Neural cell (in vitro differentiated cells): ENCODE results near the gene MXI1. TPM values are rescaled to one million over a fixed set of nuclear protein-coding genes. Genes with fewer than 3 reads are reported as not detected.

Experiments
- H2AFZ ChIP-seq: fragments of 200-600, 300-800 bp; sonication (generic), shearing (Covaris generic); 2 replicates; pipeline ENCODE4 v1.6.0; 2014; ENCODE audit warnings: low read depth, mild to moderate bottlenecking, antibody characterized with exemption, low read length, moderate library complexity
- H3F3A ChIP-seq: fragments of 200-600 bp; shearing (Covaris generic); 2 replicates; pipeline ENCODE4 v1.6.1; 2016; ENCODE audit warnings: mild to moderate bottlenecking, moderate library complexity, mixed read lengths, antibody characterized with exemption, low read length; ENCODE audit not compliant: insufficient read depth, poor library complexity, severe bottlenecking
- H3K27ac ChIP-seq: fragments of 200-600, 300-800 bp; sonication (generic), shearing (Covaris generic); 2 replicates; pipeline ENCODE4 v1.5.1; 2014; ENCODE audit warnings: mild to moderate bottlenecking, low read length, moderate library complexity
- H3K27me3 ChIP-seq: fragments of 300-800, 200-600 bp; sonication (generic), shearing (Covaris generic); 2 replicates; pipeline ENCODE4 v1.6.0; 2014; ENCODE audit warnings: mild to moderate bottlenecking, low read depth, low read length, moderate library complexity; ENCODE audit not compliant: insufficient read depth
- H3K36me3 ChIP-seq: fragments of 300-800, 200-600 bp; sonication (generic), shearing (Covaris generic); 2 replicates; pipeline ENCODE4 v1.5.1; 2014; ENCODE audit warnings: mild to moderate bottlenecking, antibody characterized with exemption, low read length, moderate library complexity; ENCODE audit not compliant: insufficient read depth
- H3K4me2 ChIP-seq: fragments of 300-800, 200-600 bp; sonication (generic), shearing (Covaris generic); 2 replicates; pipeline ENCODE4 v1.6.0; 2014; ENCODE audit warnings: mild to moderate bottlenecking, low read length
- H3K4me3 ChIP-seq: fragments of 300-800, 200-600 bp; sonication (generic), shearing (Covaris generic); 2 replicates; pipeline ENCODE4 v1.5.1; 2014; ENCODE audit warnings: mild to moderate bottlenecking, low read length, moderate library complexity
- H3K79me2 ChIP-seq: fragments of 200-600 bp; shearing (Covaris generic); replicated peaks from 2 replicates; pipeline ENCODE4 v1.6.0; 2014; ENCODE audit warnings: mild to moderate bottlenecking, low read length, moderate library complexity; ENCODE audit not compliant: insufficient read depth
- H3K9ac ChIP-seq: fragments of 300-800, 200-600 bp; sonication (generic), shearing (Covaris generic); 2 replicates; pipeline ENCODE4 v1.6.1; 2016; ENCODE audit warnings: mild to moderate bottlenecking, low read length, mixed read lengths
- H3K9me2 ChIP-seq: fragments of 200-600 bp; shearing (Covaris generic); 2 replicates; pipeline ENCODE4 v1.6.1; 2016; ENCODE audit warnings: mild to moderate bottlenecking, low read length, mixed read lengths; ENCODE audit not compliant: insufficient read depth
- H3K9me3 ChIP-seq: fragments of 200-600, 300-800 bp; sonication (generic), shearing (Covaris generic); 2 replicates; pipeline ENCODE4 v1.6.1; 2016; ENCODE audit warnings: mild to moderate bottlenecking, mixed run types, low read length, moderate library complexity, mixed read lengths
- H4K20me1 ChIP-seq: fragments of 200-600 bp; shearing (Covaris generic); 2 replicates; pipeline ENCODE4 v1.6.1; 2016; ENCODE audit warnings: mild to moderate bottlenecking, mixed run types; ENCODE audit not compliant: insufficient read depth
- CTCF ChIP-seq: fragments of 450-650 bp; IDR thresholded peaks from 2 replicates; pipeline ENCODE4 v1.5.1; 2014; ENCODE audit warnings: antibody characterized with exemption, mild to moderate bottlenecking, moderate library complexity; ENCODE audit not compliant: poor library complexity, severe bottlenecking
- EP300 ChIP-seq: fragments of 450-650 bp; conservative IDR thresholded peaks from 2 replicates; pipeline ENCODE4 v1.6.1; 2014; ENCODE audit warnings: antibody characterized with exemption, mild to moderate bottlenecking, moderate library complexity; ENCODE audit not compliant: poor library complexity, severe bottlenecking
- EZH2 ChIP-seq: fragments of 200-600, 300-800 bp; shearing (Covaris generic), sonication (generic); IDR thresholded peaks from 2 replicates; pipeline ENCODE4 v1.6.1; 2014; ENCODE audit warnings: antibody characterized with exemption, low read length, borderline replicate concordance, mild to moderate bottlenecking; ENCODE audit not compliant: insufficient read depth, poor library complexity, severe bottlenecking
- MXI1 ChIP-seq: fragments of 450-650 bp; conservative IDR thresholded peaks from 2 replicates; pipeline ENCODE4 v1.6.1; 2014; ENCODE audit warnings: antibody characterized with exemption, mild to moderate bottlenecking; ENCODE audit not compliant: poor library complexity, severe bottlenecking
- POLR2AphosphoS5 ChIP-seq: IDR thresholded peaks from 2 replicates; pipeline ENCODE4 v1.6.1; 2012
- RAD21 ChIP-seq: fragments of 450-650 bp; conservative IDR thresholded peaks from 2 replicates; pipeline ENCODE4 v1.6.1; 2014; ENCODE audit warnings: antibody characterized with exemption, mild to moderate bottlenecking, moderate library complexity
- REST ChIP-seq: IDR thresholded peaks from 2 replicates; pipeline ENCODE4 v1.6.1; 2012; ENCODE audit warnings: borderline replicate concordance
- SMC3 ChIP-seq: fragments of 450-650 bp; conservative IDR thresholded peaks from 2 replicates; pipeline ENCODE4 v1.6.1; 2014; ENCODE audit warnings: antibody characterized with exemption, mild to moderate bottlenecking, moderate library complexity; ENCODE audit not compliant: poor library complexity
- TAF1 ChIP-seq: IDR thresholded peaks from 2 replicates; pipeline ENCODE4 v1.6.1; 2012; ENCODE audit warnings: low read depth
- polyA plus RNA-seq: library from polyadenylated mRNA; depleted of rRNA; stranded (reverse); fragments of >200 nt; gene quantifications from 2 replicates; pipeline ENCODE4 v1.2.3, GENCODE V29; 2014

The MXI1 gene
- polyA plus RNA-seq, 1 donor from 2014 or later, result 69.5 TPM

DNA sequence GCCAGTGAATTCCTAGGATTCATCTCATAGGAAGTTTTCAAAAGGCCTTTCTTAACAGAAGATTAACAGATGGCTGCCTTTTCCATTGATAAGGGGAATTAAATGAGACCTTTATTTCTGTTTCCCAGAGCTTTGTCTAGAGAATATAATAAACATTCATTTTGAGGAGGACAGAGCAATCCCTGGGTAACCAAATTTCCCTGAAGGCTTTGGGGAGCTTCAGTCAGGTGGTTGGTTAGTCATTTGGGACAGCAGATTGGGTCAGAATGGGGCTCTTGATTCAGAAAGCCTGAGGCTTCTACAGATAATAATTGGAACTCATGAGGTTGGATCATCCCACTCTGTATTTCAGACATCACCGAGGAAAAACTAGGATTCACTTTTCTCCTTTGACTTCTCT, 21.8 kb downstream of the MXI1 start:
- Histone ChIP-seq H3K79me2 (peaks cover 4% of the 10 kb centered on the region), H3K4me3 (no peak overlapping the region), H3K9me2 (no peaks in the 10 kb centered on the region), H3K27me3 (no peaks in the 10 kb centered on the region), H3K9ac (no peak overlapping the region), H3K4me2 (no peak overlapping the region), H3K9me3 (no peaks in the 10 kb centered on the region), H3K36me3 (no peaks in the 10 kb centered on the region), H3K27ac (no peak overlapping the region), H4K20me1 (no peaks in the 10 kb centered on the region), H3F3A (no peaks in the 10 kb centered on the region), H2AFZ (no peak overlapping the region)
- TF ChIP-seq EP300 (no peak), MXI1 (no peak), POLR2AphosphoS5 (no peak), EZH2 (no peak), REST (no peak), RAD21 (no peak), TAF1 (no peak), CTCF (no peak), SMC3 (no peak)

- H3K9me2 ChIP-seq, result no peaks in the 10 kb centered on the region
- peaks cover 14% of the 10 kb centered on the region for H3K79me2 ChIP-seq
- H2AFZ ChIP-seq, result no peak overlapping the region
- H3K4me2 ChIP-seq, result no peak overlapping the region
- TF ChIP-seq MXI1 (no peak), RAD21 (no peak), TAF1 (no peak)
- no peaks in the 10 kb centered on the region for H3K9me3 ChIP-seq
- H3K4me3 ChIP-seq, result no peak overlapping the region
- H3K27ac ChIP-seq, result no peak overlapping the region
- H3K36me3 ChIP-seq, result no peaks in the 10 kb centered on the region
- no peaks in the 10 kb centered on the region for H3K27me3 ChIP-seq
- no peaks in the 10 kb centered on the region for H4K20me1 ChIP-seq
- H3K9ac ChIP-seq, result no peak overlapping the region
- H3F3A ChIP-seq, result no peaks in the 10 kb centered on the region
Measured at GRCh38 chr10:110233846-110234245, 26.4 kb downstream of the MXI1 start.

- TF ChIP-seq CTCF (no peak), TAF1 (no peak), EZH2 (no peak), RAD21 (no peak), EP300 (no peak), MXI1 (no peak), REST (no peak), SMC3 (no peak), POLR2AphosphoS5 (no peak)
- no peaks in the 10 kb centered on the region for H4K20me1 ChIP-seq
- H3K9me3 ChIP-seq, result no peaks in the 10 kb centered on the region
- H3F3A ChIP-seq, result no peaks in the 10 kb centered on the region
- no peak overlapping the region for H2AFZ ChIP-seq
- no peaks in the 10 kb centered on the region for H3K9me2 ChIP-seq
- no peak overlapping the region for H3K4me2 ChIP-seq
- no peak overlapping the region for H3K4me3 ChIP-seq
- no peak overlapping the region for H3K27ac ChIP-seq
- no peaks in the 10 kb centered on the region for H3K27me3 ChIP-seq
- no peak overlapping the region for H3K9ac ChIP-seq
- H3K79me2 ChIP-seq, result peaks cover 31% of the 10 kb centered on the region
- no peaks in the 10 kb centered on the region for H3K36me3 ChIP-seq
Measured at GRCh38 chr10:110237894-110238480, 30.6 kb downstream of the MXI1 start.
